Natural killer cell treated with Interleukin-12 subunit alpha and Interleukin-12 subunit beta and Interleukin-15 and Interleukin-18, amount 100 ng/mL, for 72 hours (primary cell): ENCODE data around the gene CLASP1. TPM values are rescaled to one million over a fixed set of nuclear protein-coding genes. Genes with fewer than 3 reads are reported as not detected.

ENCODE experiments used
- ATAC-seq, 2 donors: fragments of 150-1000 bp; cut with Tn5 transposase in 1 of 2; sonication (Bioruptor Pico), chemical (Tn5 transposase) in 1 of 2; 2 replicates each; pipeline ENCODE4 v1.10.0; 2021
- DNase-seq: peaks from one replicate; pipeline ENCODE4 v3.0.0; 2022; ENCODE audit warnings: low spot score
- H3K27ac Mint-ChIP-seq, 2 donors: 1 replicate in 1 of 2; 2 replicates in 1 of 2; pipeline ENCODE4 v1.8.0; 2022; ENCODE audit warnings: mixed read lengths in 2 of 2, mild to moderate bottlenecking in 1 of 2, moderate library complexity in 1 of 2
- H3K27me3 Mint-ChIP-seq, 2 donors: 1 replicate in 1 of 2; 2 replicates in 1 of 2; pipeline ENCODE4 v1.8.0; 2022; ENCODE audit warnings: mixed read lengths in 2 of 2
- H3K36me3 Mint-ChIP-seq: one replicate; pipeline ENCODE4 v1.8.0; 2022; ENCODE audit warnings: mixed read lengths
- H3K4me1 Mint-ChIP-seq, 2 donors: 1 replicate in 1 of 2; 2 replicates in 1 of 2; pipeline ENCODE4 v1.8.0; 2022; ENCODE audit warnings: low read depth in 2 of 2, mixed read lengths in 2 of 2, mild to moderate bottlenecking in 1 of 2
- H3K4me3 Mint-ChIP-seq: one replicate; pipeline ENCODE4 v1.8.0; 2022; ENCODE audit warnings: mixed read lengths
- H3K9me3 Mint-ChIP-seq: 2 replicates; pipeline ENCODE4 v1.8.0; 2022; ENCODE audit warnings: mixed read lengths
- total RNA-seq, 2 donors: library from RNA; stranded (reverse); gene quantifications; one replicate each; pipeline ENCODE4 v1.2.3, GENCODE V29; 2022

The CLASP1 gene
- total RNA-seq, 2 donors from 2014 or later: 88.6 to 121 TPM

GRCh38 chr2:121502246-121502645 lies 147.0 kb downstream of the CLASP1 start:
- ATAC-seq (no peak), DNase-seq (no peak)
- Mint-ChIP-seq H3K27me3 (no peaks in the 10 kb centered on the region), H3K4me1 (peaks cover 52% of the 10 kb centered on the region in 2 donors), H3K27ac (no peak overlapping the region), H3K36me3 (peaks cover 29% of the 10 kb centered on the region), H3K9me3 (peaks cover 4% of the 10 kb centered on the region), H3K4me3 (no peak overlapping the region)

DNA sequence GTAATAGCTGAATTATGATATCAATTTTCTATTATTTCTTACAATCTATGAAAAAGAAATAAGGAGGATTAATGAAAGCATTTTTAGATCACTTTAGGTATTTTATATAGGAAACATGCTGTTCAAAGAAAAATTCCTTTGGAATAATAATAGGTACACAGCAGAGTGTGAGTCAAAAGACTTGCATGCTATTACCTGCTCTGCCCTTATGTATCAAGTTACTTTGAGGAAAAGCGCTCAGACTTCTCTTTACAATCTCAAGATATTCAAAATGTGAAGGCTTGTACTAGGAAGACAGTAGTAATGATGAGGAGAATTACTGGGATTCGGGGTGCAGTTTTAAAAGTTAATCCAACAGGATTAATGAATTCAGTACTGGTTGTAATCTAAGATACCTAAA lies 147.7 kb downstream of the CLASP1 start:
- Mint-ChIP-seq H3K9me3 (peaks cover 4% of the 10 kb centered on the region), H3K36me3 (peaks cover 22% of the 10 kb centered on the region), H3K27ac (peak overlapping the region; percentile 1 to 85), H3K4me1 (peaks cover 45% of the 10 kb centered on the region in 2 donors), H3K27me3 (no peaks in the 10 kb centered on the region), H3K4me3 (no peak overlapping the region)
- no peak for DNase-seq
- no peak for ATAC-seq

GRCh38 chr2:121501031-121501430 lies 148.2 kb downstream of the CLASP1 start:
- peak overlapping the region; percentile 1 to 85 for H3K27ac Mint-ChIP-seq
- peak overlapping the region; percentile 36 for H3K4me3 Mint-ChIP-seq
- ATAC-seq: peak; percentile 64 to 65

GRCh38 chr2:121498731-121499130 lies 150.5 kb downstream of the CLASP1 start:
- DNase-seq: no peak
- H3K4me1 Mint-ChIP-seq: peaks cover 32 to 34% of the 10 kb centered on the region in 2 donors
- no peak for ATAC-seq
- H3K4me3 Mint-ChIP-seq: no peak overlapping the region
- H3K36me3 Mint-ChIP-seq: peaks cover 19% of the 10 kb centered on the region
- H3K27me3 Mint-ChIP-seq: no peaks in the 10 kb centered on the region
- H3K27ac Mint-ChIP-seq: peak overlapping the region; percentile 54 to 85
- peaks cover 4% of the 10 kb centered on the region for H3K9me3 Mint-ChIP-seq

More at GRCh38 chr2:121501031-121501430, 148.2 kb downstream of the CLASP1 start:
- Mint-ChIP-seq H3K4me1 (peaks cover 40 to 41% of the 10 kb centered on the region in 2 donors), H3K36me3 (peaks cover 19% of the 10 kb centered on the region), H3K9me3 (peaks cover 4% of the 10 kb centered on the region), H3K27me3 (no peaks in the 10 kb centered on the region)
- DNase-seq: no peak

DNA sequence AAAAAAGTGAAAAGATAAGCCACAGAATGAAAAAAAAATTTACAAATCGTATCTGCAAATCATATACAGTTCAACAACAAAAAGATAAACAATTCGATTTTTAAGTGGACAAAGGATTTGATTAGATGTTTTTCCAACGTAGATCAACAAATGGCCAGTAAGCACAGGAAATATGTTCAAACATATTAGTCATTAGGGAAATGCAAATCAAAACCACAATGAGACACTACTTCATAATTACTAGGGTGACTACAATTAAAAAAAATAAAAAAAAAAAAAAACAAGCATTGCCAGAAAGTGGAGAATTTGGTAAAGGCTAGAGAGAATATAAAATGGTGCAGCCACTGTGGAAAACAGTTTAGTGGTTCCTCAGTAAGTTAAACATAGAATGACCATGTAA lies 156.9 kb downstream of the CLASP1 start:
- no peak for ATAC-seq
- H3K27me3 Mint-ChIP-seq: no peaks in the 10 kb centered on the region

DNA sequence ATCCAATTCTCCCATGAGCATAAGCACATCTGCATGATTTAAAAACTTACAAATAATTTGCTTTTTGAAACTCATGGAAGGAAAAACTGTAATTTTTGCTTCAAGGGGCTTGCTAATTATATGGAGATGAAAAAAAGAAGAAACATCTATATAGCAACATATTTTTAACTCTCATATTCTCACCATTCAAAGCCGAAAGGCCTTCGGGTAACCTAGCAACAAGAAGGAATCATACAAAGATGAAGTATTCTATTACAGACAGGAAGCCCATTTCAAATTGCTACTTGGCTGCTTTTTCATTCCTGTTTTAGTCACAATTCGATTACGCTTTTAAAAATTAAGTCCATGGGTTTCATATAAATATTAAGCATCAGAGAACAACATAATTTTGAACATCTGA lies 157.7 kb downstream of the CLASP1 start:
- Mint-ChIP-seq H3K36me3 (no peaks in the 10 kb centered on the region), H3K4me3 (no peak overlapping the region), H3K4me1 (peaks cover 37 to 39% of the 10 kb centered on the region in 2 donors), H3K9me3 (no peaks in the 10 kb centered on the region), H3K27ac (no peak overlapping the region), H3K27me3 (no peaks in the 10 kb centered on the region)
- DNase-seq: no peak
- ATAC-seq: no peak

More for the DNA sequence above, 156.9 kb downstream of the CLASP1 start:
- H3K9me3 Mint-ChIP-seq: no peaks in the 10 kb centered on the region
- H3K36me3 Mint-ChIP-seq: no peaks in the 10 kb centered on the region
- DNase-seq: no peak
- no peak overlapping the region for H3K4me3 Mint-ChIP-seq
- H3K27ac Mint-ChIP-seq: no peak overlapping the region
- H3K4me1 Mint-ChIP-seq: peaks cover 37 to 39% of the 10 kb centered on the region in 2 donors

DNA sequence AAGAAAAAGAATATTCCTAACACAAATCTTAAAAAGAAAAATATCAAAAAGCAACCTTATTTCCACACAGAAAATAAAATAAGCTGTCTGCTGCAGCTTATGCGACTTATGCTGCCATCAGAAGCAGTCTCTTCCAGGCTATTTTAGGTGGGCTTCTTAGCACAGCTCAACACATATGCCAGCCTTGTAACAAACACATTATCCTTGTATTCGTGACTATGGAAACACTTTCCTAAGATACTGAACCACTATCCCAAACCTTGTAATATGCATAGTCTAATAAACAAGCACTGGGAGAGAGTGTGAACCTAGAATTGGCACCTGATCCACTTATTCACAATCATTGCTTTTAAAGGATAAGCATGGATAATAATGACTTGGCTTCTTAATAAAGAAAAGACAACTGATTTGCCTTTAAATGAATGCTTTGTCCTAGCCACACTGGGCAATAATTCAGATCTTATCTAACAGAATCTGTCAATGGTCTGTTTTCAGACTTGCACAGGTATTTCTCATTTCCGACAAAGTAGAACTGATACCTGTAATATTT lies 158.6 kb downstream of the CLASP1 start:
- no peak for DNase-seq
- H3K36me3 Mint-ChIP-seq: no peaks in the 10 kb centered on the region
- H3K27ac Mint-ChIP-seq: peak overlapping the region in 1 of 2 donors; percentile 65
- no peaks in the 10 kb centered on the region for H3K27me3 Mint-ChIP-seq
- H3K4me3 Mint-ChIP-seq: no peak overlapping the region
- no peak for ATAC-seq
- H3K9me3 Mint-ChIP-seq: no peaks in the 10 kb centered on the region
- H3K4me1 Mint-ChIP-seq: peaks cover 34 to 39% of the 10 kb centered on the region in 2 donors

GRCh38 chr2:121489911-121490583 lies 159.2 kb downstream of the CLASP1 start:
- ATAC-seq (no peak), DNase-seq (no peak)
- Mint-ChIP-seq H3K9me3 (no peaks in the 10 kb centered on the region), H3K36me3 (no peaks in the 10 kb centered on the region), H3K4me3 (no peak overlapping the region), H3K27ac (peak overlapping the region in 1 of 2 donors; percentile 65), H3K27me3 (no peaks in the 10 kb centered on the region), H3K4me1 (peaks cover 34 to 40% of the 10 kb centered on the region in 2 donors)

DNA sequence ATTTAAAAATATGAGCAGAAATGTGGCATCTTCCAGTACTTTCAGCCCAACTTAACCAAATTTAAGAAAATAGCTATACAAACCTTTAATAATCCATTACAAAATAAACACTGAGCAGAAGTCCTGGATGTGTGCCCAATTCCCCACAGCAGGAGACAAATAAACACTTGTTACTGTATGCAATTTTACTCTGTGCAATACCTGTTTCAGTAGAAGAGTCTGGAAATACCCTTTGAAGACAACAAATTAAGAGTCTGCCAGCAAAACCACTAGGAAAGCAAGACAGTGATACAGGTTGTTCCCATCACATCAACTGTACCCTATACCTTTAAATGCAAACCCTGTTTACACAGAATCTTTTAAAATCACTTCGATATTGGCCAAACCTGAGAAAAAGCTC lies 160.0 kb downstream of the CLASP1 start:
- peak overlapping the region in 1 of 2 donors; percentile 36 for H3K27ac Mint-ChIP-seq
- ATAC-seq (no peak), DNase-seq (no peak)
- H3K36me3 Mint-ChIP-seq: no peaks in the 10 kb centered on the region
- peaks cover 40 to 48% of the 10 kb centered on the region in 2 donors for H3K4me1 Mint-ChIP-seq
- no peaks in the 10 kb centered on the region for H3K27me3 Mint-ChIP-seq
- H3K4me3 Mint-ChIP-seq: no peak overlapping the region
- H3K9me3 Mint-ChIP-seq: no peaks in the 10 kb centered on the region

- ATAC-seq (no peak), DNase-seq (no peak)
- Mint-ChIP-seq H3K4me1 (peaks cover 29 to 33% of the 10 kb centered on the region in 2 donors), H3K27ac (no peak overlapping the region), H3K9me3 (no peaks in the 10 kb centered on the region), H3K27me3 (no peaks in the 10 kb centered on the region), H3K4me3 (no peak overlapping the region), H3K36me3 (no peaks in the 10 kb centered on the region)
Measured at GRCh38 chr2:121486191-121486790, 163.0 kb downstream of the CLASP1 start.

DNA sequence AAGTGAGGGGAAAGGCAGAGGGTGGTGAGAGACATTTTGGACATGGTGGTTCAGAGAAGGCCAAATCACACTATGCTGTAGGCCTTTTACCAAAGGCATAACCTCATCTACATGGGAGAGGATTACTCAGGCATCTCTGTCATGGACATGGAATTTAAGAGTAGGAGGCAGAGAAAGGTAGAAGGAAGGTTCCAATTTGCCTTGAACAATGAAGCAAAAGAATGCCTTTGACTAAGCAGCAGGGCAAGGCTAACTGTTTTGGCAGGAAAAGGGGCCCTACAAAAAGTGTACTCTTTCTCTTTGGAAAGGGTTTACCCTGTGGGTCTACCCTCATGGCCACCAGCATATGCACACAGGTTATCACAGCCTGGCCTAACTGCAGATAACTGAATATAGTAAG lies 164.2 kb downstream of the CLASP1 start:
- ATAC-seq (no peak), DNase-seq (no peak)
- H3K9me3 Mint-ChIP-seq: no peaks in the 10 kb centered on the region
- H3K27me3 Mint-ChIP-seq: no peaks in the 10 kb centered on the region
- peaks cover 30 to 31% of the 10 kb centered on the region in 2 donors for H3K4me1 Mint-ChIP-seq
- no peak overlapping the region for H3K4me3 Mint-ChIP-seq
- no peak overlapping the region for H3K27ac Mint-ChIP-seq
- H3K36me3 Mint-ChIP-seq: no peaks in the 10 kb centered on the region

- Mint-ChIP-seq H3K27me3 (no peaks in the 10 kb centered on the region), H3K27ac (no peak overlapping the region), H3K4me1 (peaks cover 35 to 36% of the 10 kb centered on the region in 2 donors), H3K4me3 (no peak overlapping the region), H3K9me3 (no peaks in the 10 kb centered on the region), H3K36me3 (no peaks in the 10 kb centered on the region)
- ATAC-seq (no peak), DNase-seq (no peak)
Measured at GRCh38 chr2:121483846-121484245, 165.4 kb downstream of the CLASP1 start.

- Mint-ChIP-seq H3K4me3 (no peak overlapping the region), H3K9me3 (no peaks in the 10 kb centered on the region), H3K36me3 (no peaks in the 10 kb centered on the region), H3K27ac (no peak overlapping the region), H3K4me1 (peaks cover 35 to 36% of the 10 kb centered on the region in 2 donors), H3K27me3 (no peaks in the 10 kb centered on the region)
- DNase-seq (no peak), ATAC-seq (no peak)
Measured at GRCh38 chr2:121483021-121483420, 166.2 kb downstream of the CLASP1 start.

DNA sequence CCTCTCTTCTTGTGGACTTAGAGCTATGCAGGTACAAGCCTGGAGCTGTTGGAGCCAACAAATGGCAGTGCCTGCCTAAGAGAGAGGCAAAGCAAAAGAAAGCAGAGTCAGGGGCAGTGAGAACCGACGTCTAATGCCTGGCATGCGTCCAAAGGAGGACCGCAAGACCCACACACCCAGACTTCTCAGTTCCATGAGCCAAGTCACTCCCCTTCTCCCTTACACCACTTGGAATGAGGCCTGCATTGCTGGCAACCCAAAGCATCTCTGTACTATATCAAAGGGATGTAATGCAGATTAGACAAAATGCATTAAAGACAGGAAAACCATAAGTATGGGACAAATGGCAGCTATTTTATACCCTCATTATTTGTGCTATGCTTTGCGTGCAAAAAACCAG lies 168.4 kb downstream of the CLASP1 start:
- no peak overlapping the region for H3K4me3 Mint-ChIP-seq
- no peaks in the 10 kb centered on the region for H3K27me3 Mint-ChIP-seq
- peak overlapping the region in 1 of 2 donors; percentile 37 for H3K27ac Mint-ChIP-seq
- H3K9me3 Mint-ChIP-seq: no peaks in the 10 kb centered on the region
- peaks cover 40 to 47% of the 10 kb centered on the region in 2 donors for H3K4me1 Mint-ChIP-seq
- DNase-seq (no peak), ATAC-seq (no peak)
- no peaks in the 10 kb centered on the region for H3K36me3 Mint-ChIP-seq
